GM12891 (cell line): ENCODE results near the gene B3GALT2.
"Not testable (repeated sequence)": the region's sequence is repeated elsewhere in the genome, so short reads cannot be mapped to it uniquely, and the experiment has no call there.

Experiments
- POLR2A ChIP-seq: IDR thresholded peaks from 2 replicates; pipeline ENCODE4 v1.6.1; 2011; ENCODE audit warnings: low read depth, low read length, control low read depth
- POLR2AphosphoS5 ChIP-seq: IDR thresholded peaks from 2 replicates; pipeline ENCODE4 v1.6.1; 2011; ENCODE audit warnings: low read depth, low read length, control low read depth
- SPI1 ChIP-seq: IDR thresholded peaks from 2 replicates; pipeline ENCODE4 v1.6.1; 2011; ENCODE audit warnings: low read depth, low read length, control low read depth
- TAF1 ChIP-seq: IDR thresholded peaks from 2 replicates; pipeline ENCODE4 v1.6.1; 2011; ENCODE audit warnings: low read depth, low read length, control low read depth

DNA sequence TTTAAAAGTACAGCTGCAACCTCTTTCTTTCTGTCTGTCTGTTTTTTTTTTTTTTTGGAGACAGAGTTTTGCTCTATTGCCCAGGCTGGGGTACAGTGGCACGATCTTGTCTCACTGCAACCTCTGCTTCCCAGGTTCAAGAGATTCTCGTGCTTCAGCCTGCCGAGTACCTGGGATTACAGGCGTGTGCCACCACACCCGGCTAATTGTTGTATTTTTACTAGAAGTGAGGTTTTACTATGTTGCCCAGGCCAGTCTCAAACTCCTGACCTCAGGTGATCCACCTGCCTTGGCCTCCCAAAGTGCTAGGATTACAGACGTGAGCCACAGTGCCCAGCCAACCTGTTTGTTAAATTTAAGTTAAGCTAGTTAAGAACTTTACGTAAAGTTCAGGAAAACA, 2.5 kb upstream of the B3GALT2 start:
- TF ChIP-seq POLR2AphosphoS5, TAF1, SPI1, POLR2A: not testable (repeated sequence)
